Cortex of kidney (tissue), 1 donor: ENCODE results near the gene RAB11FIP3.

Source experiments
- DNase-seq: peaks from one replicate; lab custom pipeline; 2025; lab: John Stamatoyannopoulos, UW

The RAB11FIP3 gene

DNA sequence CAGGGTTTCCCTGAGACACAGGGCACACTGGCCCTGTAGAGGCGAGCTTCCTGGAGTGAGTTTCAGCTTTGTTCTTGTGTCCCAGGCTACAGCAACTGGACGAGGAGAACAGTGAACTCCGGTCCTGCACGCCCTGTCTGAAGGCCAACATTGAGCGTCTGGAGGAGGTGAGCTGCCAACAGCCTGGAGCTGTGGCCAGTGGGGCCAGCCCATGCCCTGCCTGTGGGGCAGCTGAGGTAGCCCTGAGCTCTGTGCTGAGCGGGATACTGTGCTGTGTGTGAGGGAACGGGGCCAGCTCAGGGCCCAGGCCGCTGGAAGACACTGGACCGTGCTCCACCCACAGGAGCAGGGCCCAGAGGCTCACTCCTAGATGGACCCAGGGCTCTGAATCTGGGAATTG, 93.4 kb downstream of the RAB11FIP3 start:
- no peak for DNase-seq

DNA sequence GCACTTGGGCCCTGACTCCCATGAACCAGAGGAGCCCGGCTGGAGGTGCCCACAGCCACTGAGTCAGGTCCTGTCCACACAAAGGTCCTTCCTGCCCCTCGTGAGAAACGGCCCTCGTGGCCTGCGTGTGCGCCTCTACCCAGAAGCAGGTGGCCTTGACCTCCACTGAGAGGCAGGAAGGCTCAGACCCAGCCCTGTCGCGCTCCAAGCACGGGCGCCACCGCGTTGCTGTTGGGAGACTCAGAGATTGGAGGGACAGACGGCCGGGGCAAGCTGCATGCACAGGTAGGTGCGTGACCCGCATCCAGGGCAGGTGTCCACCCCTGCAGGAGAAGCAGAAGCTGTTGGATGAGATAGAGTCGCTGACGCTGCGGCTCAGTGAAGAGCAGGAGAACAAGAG, 94.0 kb downstream of the RAB11FIP3 start:
- no peak for DNase-seq

DNA sequence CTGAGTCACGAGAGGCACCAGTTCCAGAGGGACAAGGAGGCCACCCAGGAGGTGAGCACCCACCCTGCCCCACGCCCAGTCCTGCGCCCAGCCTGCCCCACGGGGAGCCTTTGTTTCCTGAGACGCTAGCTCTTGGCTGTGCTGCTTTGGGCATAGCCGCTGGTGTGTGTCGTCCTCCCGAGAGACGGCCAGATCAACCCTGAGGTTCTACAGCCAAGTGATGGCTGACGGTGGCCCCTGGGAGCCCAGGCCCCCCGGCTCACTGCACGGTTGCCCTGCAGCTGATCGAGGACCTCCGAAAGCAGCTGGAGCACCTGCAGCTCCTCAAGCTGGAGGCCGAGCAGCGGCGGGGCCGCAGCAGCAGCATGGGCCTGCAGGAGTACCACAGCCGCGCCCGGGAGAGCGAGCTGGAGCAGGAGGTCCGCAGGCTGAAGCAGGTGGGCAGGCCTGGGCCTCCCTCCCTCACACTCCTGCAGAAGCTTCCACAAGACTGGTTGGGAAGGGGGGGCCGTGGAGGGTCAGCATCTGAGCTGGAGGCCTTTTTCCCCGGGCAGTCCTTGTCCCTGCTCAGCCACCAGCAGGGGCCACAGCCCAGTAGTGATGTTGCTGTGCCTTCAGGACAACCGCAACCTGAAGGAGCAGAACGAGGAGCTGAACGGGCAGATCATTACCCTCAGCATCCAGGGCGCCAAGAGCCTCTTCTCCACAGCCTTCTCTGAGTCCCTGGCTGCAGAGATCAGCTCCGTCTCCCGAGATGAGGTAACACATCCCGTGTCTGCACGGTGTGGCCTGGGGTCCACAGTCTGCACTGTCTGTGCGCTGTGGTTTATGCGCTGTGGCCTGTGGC, 94.6 kb downstream of the RAB11FIP3 start:
- no peak for DNase-seq

DNA sequence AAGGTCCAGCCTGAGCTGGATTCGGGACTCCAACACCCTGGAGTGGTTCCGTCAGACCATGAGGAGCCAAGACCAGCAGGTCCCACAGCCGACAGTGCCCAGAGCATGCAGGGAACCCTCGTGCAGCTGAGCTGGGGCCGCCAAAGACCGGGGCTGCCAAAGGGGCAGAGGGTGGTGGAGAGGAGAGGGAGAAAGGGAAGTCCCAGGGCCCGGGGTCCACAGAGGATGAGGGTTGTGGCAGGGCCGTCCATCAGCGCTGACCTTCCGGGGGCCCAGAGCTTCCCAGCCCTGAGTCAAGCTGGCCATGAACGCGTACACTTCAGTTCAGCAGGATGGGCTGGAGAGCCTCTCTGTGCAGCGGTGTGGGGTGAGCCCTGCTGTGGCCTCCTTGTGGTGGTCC, 95.4 kb downstream of the RAB11FIP3 start:
- DNase-seq: no peak

DNA sequence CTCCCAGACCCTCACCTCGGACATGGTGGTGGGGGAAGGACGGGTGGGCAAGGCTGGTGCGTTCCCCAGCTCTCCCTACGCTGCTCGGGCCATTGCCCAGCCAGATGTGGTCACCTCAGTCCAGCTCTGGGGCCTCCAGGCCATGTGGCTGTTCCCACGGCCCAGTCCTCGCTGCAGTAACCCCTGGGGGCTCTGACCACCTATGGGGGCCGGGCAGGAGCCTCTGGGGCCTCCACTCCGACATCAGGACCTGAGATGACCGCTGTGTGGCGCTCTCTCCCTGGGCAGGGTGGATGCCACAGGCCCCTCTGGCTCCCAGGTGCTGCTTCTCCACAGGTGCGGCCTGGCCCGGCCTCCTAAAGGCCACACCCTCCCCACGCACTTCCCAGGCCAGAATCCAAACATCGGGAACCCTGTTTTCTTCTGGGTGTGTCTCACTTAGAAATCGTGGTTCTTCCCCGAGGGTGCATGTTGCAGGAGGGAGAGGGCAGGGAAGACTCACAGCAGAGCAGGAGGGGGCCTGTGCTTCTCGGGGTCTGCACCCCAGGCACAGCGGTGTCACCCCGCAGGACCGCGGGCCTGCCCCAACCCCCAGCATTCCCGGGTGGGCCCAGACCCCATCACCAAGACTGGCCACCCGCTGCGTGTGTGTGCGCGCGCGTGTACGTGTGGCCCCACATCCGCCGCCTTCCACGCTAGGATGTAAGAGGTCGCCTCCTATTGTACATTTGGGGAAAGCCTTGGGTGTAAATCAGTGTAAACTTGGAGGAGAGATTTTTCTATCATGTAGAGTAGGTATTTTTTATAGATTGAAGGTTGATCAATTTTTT, 96.1 kb downstream of the RAB11FIP3 start:
- DNase-seq: no peak

DNA sequence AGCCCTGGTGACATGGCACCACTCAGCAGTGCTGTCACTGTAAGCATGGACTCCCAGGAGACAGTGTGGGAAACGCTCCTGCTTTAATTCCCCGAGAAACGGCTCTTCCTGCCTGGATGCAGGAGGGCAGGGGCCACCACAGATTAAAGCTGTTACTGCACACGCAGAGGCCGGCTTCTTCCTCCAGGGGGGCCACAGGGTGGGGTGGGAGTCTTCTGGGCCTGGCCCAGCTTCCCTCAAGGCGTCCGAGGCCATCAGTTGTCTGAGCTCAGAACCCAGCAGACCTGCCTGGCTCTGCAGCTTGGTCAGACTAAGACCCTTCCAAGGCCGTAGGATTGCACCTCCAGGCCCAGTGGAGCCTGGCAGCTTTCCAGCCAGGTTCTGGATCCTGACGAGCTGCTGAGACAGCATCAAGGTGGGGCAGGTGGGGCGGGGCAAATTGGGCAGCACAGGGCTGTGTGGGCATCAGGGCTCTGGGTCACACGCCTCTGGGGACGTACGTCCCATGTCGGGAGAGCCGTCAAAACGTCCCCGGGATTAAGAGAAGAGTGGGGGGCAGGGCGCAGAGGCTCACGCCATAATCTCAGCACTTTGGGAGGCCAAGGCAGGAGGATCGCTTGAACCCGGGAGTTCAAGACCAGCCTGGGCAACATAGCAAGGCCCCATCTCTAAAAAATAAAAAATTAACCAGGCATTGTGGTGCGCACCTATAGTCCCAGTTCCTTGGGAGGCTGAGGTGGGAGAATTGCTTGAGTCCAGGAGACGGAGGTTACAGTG, 97.1 kb downstream of the RAB11FIP3 start:
- DNase-seq: no peak

DNA sequence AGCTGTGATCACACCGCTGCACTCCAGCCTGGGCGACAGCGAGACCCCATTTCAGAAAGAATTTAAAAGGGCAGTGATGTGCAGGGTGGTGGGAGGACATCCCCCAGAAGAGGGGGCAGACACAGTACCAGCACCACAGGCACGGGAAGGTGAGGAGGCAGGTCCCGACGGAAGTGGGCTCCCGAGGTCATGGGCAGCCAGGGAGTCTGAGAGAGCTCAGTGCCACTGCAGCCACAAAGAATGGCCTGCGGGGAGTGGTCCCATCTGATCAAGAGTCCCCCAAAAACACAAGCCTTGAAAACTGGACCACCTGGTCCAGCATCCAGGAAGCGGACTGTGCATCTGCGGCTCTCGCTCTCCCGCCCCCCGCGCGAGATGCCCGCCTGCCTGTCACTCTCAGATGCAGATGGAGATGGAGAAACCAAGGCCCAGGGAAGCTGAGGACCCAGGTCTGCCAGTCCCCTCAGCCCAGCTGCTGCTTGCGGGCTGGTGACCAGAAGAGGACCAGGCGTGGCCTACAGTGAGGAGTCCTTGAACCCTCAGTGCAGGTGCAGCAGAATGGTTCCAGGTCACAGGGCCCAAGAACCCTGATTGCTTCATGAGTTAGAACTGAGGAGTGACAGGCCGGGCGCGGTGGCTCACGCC, 97.8 kb downstream of the RAB11FIP3 start:
- DNase-seq: no peak

DNA sequence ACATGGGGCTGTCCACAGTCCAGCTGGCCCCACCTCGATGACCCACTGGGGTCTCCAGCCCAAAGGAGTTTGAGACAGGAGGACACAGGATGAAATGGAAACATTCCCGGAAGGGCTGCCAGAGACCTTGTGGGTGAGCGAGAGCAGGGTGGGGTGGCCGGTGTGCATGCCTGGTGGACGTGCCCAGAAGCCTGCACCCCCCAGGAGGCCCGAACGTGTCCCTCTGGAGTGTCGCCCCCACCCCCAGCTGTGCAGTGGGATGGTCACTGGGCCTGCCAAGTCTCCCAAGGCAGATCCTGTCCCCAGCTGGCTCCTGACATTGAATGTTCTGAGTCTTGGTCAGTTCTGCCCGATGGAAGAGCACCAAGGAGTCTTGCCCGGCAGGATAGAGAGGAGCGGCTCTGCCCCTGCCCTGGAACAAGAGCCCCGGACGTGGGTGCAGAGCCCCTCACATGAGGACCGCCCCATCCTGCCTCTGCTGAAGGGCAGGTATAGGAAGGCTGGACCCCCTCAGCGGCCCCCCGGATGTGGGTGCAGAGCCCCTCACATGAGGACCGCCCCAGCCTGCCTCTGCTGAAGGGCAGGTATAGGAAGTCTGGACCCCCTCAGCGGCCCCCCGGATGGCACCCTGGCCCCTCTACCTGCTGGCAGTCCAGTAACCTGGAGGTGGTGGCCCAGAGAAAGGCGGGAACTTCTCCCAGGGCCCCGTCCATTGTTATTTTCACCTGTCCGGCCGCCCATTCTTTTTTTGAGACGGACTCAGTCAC, 99.0 kb downstream of the RAB11FIP3 start:
- DNase-seq: no peak

DNA sequence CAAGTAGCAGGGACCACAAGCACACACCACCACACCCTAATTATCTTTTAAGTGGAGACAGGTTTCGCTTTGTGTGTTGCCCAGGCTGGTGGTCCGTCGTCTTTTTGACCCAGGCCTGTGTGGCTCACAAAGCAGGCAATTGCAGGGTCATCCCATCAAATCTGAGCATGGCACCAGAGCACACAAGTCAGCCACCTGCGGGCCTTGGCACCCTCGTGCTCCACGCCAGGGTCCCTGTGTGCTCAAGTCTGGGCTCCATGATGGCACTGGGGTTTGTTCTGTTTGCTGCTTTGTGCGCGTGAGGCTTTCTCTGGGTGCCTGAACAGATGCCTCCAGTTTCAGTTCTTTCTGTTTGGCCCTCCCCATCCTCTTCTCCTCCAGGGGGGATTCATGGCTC, 99.7 kb downstream of the RAB11FIP3 start:
- DNase-seq: no peak

DNA sequence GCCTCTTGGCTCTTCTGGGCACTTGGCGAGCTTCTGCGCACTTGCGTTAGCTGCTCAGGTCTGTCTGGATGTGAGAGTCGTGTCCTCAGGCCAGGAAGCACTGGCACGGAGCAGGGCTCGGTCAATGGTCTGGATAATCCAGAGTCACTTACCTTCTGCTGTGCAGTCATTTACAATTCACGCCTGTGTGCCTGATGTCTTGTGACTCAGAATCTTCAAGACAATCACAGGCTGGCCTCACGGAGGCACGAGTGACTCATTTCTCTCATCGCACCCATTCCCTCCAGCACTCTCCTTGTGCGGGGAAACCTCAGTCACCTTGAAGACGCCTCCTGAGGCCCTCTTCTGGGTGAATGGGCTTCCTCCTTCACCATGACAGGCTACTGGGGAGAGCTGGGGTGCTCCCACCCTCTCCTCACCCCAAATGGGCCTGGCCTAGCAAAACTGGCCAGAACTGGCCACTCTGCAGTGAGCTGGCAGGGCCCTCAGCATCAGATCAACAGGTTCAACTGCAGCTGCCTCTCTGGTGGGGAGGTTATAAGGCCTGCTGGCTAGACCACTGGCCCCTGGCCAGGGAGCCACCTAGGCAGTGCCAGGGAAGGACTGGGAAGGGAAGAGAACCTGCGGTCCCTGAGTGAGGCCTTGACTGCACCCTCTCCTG, 100.2 kb downstream of the RAB11FIP3 start:
- no peak for DNase-seq

DNA sequence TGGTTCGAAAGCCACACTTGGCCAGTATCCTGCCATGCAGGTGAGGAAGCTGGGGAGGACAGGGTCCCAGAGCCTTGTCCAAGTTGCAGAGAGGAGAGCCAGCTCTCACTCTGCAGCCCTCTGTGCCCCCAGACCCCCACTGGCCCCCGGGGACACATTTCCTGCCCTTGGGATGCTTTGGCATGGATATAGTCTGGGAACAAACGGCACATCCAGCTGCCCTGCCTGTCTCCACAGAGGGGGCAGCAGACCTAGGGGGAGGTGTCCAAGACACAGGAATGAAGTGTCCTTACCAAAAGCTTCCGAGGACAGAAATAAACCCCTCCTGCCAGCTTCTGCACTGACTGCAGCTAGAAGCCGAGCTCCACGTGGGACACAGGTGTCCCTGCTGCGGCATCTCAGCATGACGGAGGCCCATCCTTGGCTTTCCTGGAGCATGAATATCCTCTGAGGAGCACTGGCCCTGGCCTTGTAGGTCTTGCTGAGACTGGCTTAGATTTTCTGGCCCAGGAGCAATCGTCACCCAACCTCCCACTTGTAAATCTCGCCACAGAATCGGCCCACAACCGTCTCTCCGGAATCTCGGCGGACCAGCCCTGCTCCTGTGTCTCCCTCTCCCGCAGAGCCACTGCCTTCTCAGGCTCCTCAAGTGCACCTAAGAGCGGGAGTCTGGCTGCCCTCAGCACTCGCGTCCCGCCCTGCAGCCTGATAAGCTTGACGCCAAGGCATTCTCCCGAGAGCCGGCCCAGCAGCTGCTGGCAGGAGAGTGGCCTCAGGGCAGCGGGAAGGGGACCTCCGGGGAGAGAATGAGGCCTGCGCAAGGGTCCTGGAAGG, 100.9 kb downstream of the RAB11FIP3 start:
- no peak for DNase-seq

DNA sequence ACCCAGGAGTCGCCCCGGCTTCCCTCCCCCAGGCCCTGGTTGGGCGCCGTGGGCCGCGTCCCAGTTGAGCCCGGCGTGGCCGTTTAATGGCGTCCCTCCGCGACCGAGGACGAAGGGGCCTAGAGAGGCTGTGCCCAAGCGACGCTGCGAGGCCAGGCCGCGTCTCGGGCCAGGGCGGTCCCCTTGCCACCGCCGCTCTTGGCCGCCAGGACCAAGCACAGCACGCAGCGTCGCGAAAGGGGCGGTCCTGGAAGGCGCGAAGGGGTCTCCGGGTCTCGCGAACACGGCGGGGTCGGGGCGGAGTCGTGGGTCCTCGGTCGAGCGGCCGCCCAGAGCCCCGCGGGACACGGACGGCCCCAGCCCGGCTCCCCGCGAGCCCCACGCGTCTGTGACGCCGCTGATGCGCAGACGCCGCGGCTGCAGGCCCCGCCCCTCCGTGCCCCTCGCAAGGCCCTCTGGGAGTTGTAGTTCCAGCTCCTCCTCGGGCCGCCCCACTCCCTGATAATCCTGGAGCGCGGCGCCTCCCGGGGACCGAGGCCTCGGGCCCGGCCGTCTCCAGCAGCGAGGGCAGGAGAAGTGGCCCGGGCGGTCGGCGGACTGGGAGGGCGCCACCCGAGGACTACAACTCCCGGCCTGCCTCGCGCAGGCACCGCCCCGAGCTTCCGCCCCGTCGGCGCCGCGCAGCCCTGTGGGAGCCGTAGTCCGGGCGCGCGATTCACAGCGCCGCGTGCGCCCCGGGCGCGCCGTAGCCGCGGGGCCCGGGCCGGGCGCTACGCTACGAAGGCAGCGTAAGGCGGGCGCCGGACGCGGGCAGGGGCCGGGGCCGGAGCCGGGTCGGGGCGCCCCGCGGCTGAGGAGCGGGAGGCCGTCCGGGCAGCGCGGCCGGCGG, 101.8 kb downstream of the RAB11FIP3 start, which contains the start of gene CAPN15:
CAPN15 (plus strand) TSS at position 698 of the 889 bp plus-strand sequence. CDS start 19,127 bp downstream, outside the sequence.
- peak; percentile 90 for DNase-seq

DNA sequence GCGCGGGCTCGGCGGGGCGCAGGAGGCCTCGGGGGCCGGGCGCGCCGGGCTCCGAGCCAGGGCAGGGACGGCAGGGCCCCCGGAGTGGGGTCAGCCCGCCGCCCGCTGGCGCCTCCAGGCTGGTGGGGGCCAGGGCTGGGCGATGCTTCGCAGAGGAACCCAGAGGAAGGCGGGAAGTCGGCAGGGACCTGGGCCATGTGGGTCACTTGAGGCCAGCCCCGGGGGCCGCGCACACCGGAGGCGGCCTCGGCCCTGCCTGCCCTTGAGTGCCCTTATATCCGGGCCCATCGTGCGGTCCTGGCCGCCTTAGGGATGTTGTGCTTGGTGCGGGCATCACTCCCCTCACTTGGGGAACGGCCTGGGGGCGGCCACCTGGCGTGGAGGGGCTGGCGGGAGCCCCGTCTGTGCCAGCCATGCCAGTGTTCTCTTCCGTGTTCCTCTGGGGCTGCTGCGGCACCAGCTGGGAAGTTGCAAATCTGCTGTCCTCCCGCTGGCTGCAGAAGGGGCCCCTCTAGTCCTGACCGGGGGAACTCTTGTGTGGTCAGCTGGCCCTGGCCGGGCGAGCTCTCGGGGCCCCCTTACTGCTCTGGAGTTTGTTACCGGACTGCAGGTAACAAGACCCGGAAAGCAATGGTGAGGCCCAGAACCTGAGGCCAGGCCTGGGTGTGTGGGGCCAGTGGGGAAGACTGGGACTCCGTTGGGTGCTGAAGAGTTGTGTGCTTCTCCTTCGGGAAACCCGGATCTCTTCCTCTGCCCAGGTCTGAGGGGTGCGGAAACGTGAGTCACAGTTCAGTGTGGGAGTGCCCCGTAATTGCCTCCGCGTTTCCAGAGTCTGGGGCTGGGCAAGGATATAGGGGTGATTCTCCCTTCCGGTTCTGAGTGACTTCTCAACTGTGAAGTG, 102.9 kb downstream of the RAB11FIP3 start:
- no peak for DNase-seq

DNA sequence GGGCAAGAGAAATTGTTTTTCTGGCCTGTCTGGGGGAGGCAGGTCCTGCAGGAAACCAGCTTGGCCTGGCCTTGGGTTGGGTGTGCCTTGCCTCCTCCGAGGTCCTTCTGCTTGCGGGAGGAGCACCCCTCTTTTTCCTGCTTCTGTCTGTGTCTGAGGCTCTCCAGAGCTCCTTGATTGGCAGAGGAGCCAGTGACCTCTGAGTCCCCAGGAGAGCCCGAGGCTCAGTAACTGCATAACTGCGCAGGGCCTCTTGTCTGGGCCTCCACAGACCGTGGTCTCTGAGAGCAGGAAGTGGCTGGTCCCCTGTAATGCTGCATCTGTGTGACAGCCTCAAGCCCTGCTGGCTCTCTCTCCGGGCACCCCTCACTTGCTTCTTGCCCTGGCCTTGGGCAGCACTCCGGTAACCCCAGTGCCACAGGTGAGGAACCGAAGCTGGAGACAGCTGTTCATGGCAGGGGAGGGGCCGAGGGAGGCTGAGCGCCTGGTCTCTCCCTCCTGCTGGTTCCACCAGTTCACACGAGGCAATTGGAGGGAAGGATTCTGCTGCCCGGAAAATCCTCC, 103.6 kb downstream of the RAB11FIP3 start:
- no peak for DNase-seq

DNA sequence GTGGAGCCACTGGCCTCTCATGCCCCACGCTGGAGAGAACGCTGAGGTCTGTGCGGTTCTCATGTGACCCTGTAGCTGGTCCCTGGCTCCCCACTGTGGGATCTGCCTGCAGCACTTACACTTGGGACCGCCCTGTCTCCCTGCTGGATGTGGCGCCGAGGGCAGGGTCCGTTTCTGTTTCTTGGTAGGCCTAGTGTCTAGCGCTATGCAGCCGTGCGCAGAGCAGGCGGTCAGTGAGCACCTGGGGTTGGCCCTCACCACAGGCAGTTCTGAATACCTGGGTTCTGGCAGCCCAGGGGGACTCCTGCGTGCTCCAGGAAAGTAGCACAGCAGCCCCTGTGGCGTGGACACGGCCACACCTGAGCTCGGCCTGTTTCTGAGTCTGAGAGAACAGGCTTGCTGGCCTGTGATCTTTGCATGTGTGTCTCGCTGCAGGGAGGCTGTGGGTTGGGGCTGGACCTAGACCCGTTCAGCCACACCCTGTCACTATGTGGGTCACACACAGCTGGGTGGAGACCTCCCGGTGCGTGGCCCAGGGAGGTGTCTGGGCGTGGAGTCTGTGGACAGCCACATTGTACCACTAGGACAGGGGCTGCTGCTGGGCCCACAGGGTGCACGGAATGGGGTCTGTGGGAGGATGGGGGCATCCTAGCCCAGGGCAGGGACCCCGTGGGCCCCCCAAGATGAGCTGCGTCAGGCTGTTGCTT, 104.8 kb downstream of the RAB11FIP3 start:
- DNase-seq: no peak

DNA sequence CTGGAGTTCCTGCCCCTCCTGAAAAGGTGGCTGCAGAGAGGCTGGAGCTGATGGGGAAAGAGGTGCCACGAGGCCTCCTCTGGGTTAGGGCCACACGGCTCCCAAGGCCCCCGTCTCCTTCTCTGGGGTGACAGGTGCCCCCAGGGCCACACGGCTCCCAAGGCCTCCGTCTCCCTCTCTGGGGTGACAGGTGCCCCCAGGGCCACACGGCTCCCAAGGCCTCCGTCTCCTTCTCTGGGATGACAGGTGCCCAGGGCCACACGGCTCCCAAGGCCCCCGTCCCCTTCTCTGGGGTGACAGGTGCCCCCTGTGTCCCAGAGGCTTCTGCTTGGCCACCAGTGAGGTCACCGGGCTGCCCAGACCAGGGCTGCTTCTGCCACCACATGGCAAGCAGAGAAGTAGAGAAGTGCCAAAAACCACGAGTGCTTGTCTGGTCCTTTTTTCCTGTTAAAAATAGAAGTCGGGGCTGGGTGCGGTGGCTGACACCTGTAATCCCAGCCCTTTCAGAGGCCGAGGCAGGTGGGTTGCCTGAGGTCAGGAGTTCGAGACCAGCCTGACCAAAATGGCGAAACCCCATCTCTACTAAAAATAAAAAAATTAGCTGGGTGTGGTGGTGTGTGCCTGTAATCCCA, 106.2 kb downstream of the RAB11FIP3 start:
- DNase-seq: no peak
